NCI-H2081 (cell line): ENCODE measurements around the gene RPS6KL1.
"Not testable (repeated sequence)": the region's sequence is repeated elsewhere in the genome, so short reads cannot be mapped to it uniquely, and the experiment has no call there.

Experiments used
- DNase-seq, 2 experiments: peaks; one replicate each; lab custom pipeline; 2025; lab: John Stamatoyannopoulos, UW

RPS6KL1 gene

GRCh38 chr14:74934476-74935359 is 11.7 kb upstream of the RPS6KL1 start:
- no peak for DNase-seq

- no peak for DNase-seq
Observed at GRCh38 chr14:74934041-74934440, 11.0 kb upstream of the RPS6KL1 start.

GRCh38 chr14:74932936-74933335 is 9.9 kb upstream of the RPS6KL1 start:
- DNase-seq = not testable (repeated sequence)

- no peak for DNase-seq
Observed at GRCh38 chr14:74932401-74932901, 9.4 kb upstream of the RPS6KL1 start.

GRCh38 chr14:74931744-74932143 is 8.7 kb upstream of the RPS6KL1 start:
- not testable (repeated sequence) for DNase-seq

- no peak for DNase-seq
Observed at GRCh38 chr14:74929242-74929641, 6.2 kb upstream of the RPS6KL1 start.

- DNase-seq = no peak
Observed at GRCh38 chr14:74927225-74927624, 4.2 kb upstream of the RPS6KL1 start.

- DNase-seq = no peak
Observed at GRCh38 chr14:74924061-74924460, 1.0 kb upstream of the RPS6KL1 start.

- DNase-seq = no peak
Observed at GRCh38 chr14:74921987-74922751, 891 bp downstream of the RPS6KL1 start.

GRCh38 chr14:74921053-74921620 is 1.9 kb downstream of the RPS6KL1 start:
- DNase-seq = no peak

- DNase-seq = no peak
Observed at GRCh38 chr14:74920281-74920680, 2.8 kb downstream of the RPS6KL1 start.

- DNase-seq = no peak
Observed at GRCh38 chr14:74919421-74920165, 3.5 kb downstream of the RPS6KL1 start.

- DNase-seq = no peak
Observed at GRCh38 chr14:74918380-74918779, 4.7 kb downstream of the RPS6KL1 start.

GRCh38 chr14:74917646-74918081 is 5.4 kb downstream of the RPS6KL1 start:
- DNase-seq = no peak

- no peak for DNase-seq
Observed at GRCh38 chr14:74917178-74917543, 5.9 kb downstream of the RPS6KL1 start.

- no peak for DNase-seq
Observed at GRCh38 chr14:74915826-74916225, 7.2 kb downstream of the RPS6KL1 start.

GRCh38 chr14:74915426-74915825 is 7.6 kb downstream of the RPS6KL1 start:
- DNase-seq = no peak

GRCh38 chr14:74913986-74914573 is 9.0 kb downstream of the RPS6KL1 start:
- DNase-seq = peak in 1 of 2 experiments; percentile 13

GRCh38 chr14:74913393-74913910 is 9.6 kb downstream of the RPS6KL1 start:
- no peak for DNase-seq

GRCh38 chr14:74912801-74913200 is 10.3 kb downstream of the RPS6KL1 start:
- DNase-seq = no peak

- DNase-seq = no peak
Observed at GRCh38 chr14:74912111-74912510, 10.9 kb downstream of the RPS6KL1 start.
